K562 (cell line): ENCODE results near the gene MIX23. TPM values are rescaled to one million over a fixed set of nuclear protein-coding genes. Genes with fewer than 3 reads are reported as not detected.

ENCODE experiments used
- ATAC-seq: fragments of 200-7000 bp; cut with Tn5 transposase; 3 replicates; pipeline ENCODE4 v1.9.1; 2020; ENCODE audit warnings: moderate library complexity
- BruUV-seq: library from RNA; stranded (reverse); fragments of 400-500 nt; replicated peaks from 2 replicates; lab custom pipeline; 2021; lab: Mats Ljungman, UMichigan
- CTCF ChIA-PET: fragments of 300-600 bp; formaldehyde crosslinking; extraction: SDS; loops from one replicate; lab custom pipeline; 2021; ENCODE audit warnings: low intra/inter-chr PET ratio; lab: Yijun Ruan, JAX
- POLR2A ChIA-PET: fragments of 300-600, 350-650 bp; sonication (Branson Sonifier 250); formaldehyde crosslinking; extraction: SDS; loops from one replicate; lab custom pipeline; 2021; ENCODE audit warnings: antibody characterized with exemption, inconsistent platforms; lab: Yijun Ruan, JAX
- DNase-seq, 4 experiments: peaks; one replicate each; pipeline versions ENCODE4 v3.0.0 to v3.0.0-alpha.2; 2011 to 2018; ENCODE audit warnings: low spot score in 3 of 4, mixed read lengths in 3 of 4; ENCODE audit errors: extremely low read depth in 1 of 4
- FAIRE-seq: peaks from 2 replicates; lab custom pipeline; 2011; peaks lifted over from hg19 to GRCh38; lab: Jason Lieb, UNC
- H2AFZ ChIP-seq: 2 replicates; pipeline ENCODE4 v1.6.0; 2011; ENCODE audit warnings: low read depth, low read length, control low read depth, inconsistent platforms
- H3K27ac ChIP-seq: fragments of 200-600 bp; 3 replicates; pipeline ENCODE4 v1.8.0; 2011; ENCODE audit warnings: low read depth, mild to moderate bottlenecking, control low read depth, inconsistent platforms, low read length, moderate library complexity, mixed read lengths; ENCODE audit errors: extremely low read depth
- H3K27me3 ChIP-seq, 2 experiments: fragments of 300-600 bp in 1 of 2; 2 replicates in 1 of 2; 3 replicates in 1 of 2; pipeline versions ENCODE4 v1.6.0 to v1.8.0; 2011; ENCODE audit warnings: inconsistent platforms in 2 of 2, low read length in 2 of 2, mild to moderate bottlenecking in 1 of 2, mixed read lengths in 1 of 2, moderate library complexity in 1 of 2; ENCODE audit not compliant: control insufficient read depth in 2 of 2, insufficient read depth in 2 of 2
- H3K36me3 ChIP-seq: fragments of 300-600 bp; 3 replicates; pipeline ENCODE4 v1.8.0; 2011; ENCODE audit warnings: mild to moderate bottlenecking, low read length, inconsistent platforms; ENCODE audit not compliant: control insufficient read depth, insufficient read depth
- H3K4me1 ChIP-seq, 2 experiments: fragments of 200-600 bp in 1 of 2; replicated peaks in 1 of 2; 2 replicates in 1 of 2; 3 replicates in 1 of 2; pipeline versions ENCODE4 v1.5.1 to v1.8.0; 2011; ENCODE audit warnings: inconsistent platforms in 2 of 2, low read length in 2 of 2, mild to moderate bottlenecking in 1 of 2, mixed read lengths in 1 of 2, moderate library complexity in 1 of 2; ENCODE audit not compliant: control insufficient read depth in 2 of 2, insufficient read depth in 2 of 2
- H3K4me2 ChIP-seq: 2 replicates; pipeline ENCODE4 v1.6.1; 2011; ENCODE audit warnings: low read length, control low read depth, inconsistent platforms, mixed read lengths; ENCODE audit not compliant: insufficient read depth
- H3K4me3 ChIP-seq: fragments of 200-600 bp; sonication (generic), shearing (Covaris generic); 2 replicates; pipeline ENCODE4 v1.5.1; 2016; ENCODE audit warnings: control low read depth, inconsistent platforms
- H3K79me2 ChIP-seq: fragments of 200-600 bp; 3 replicates; pipeline ENCODE4 v1.8.0; 2011; ENCODE audit warnings: low read length, inconsistent platforms; ENCODE audit not compliant: control insufficient read depth, insufficient read depth
- H3K9ac ChIP-seq, 2 experiments: 2 replicates each; pipeline versions ENCODE4 v1.6.0 to v1.6.1; 2011; ENCODE audit warnings: low read depth in 2 of 2, low read length in 2 of 2, control low read depth in 1 of 2, inconsistent platforms in 1 of 2, mild to moderate bottlenecking in 1 of 2, mixed read lengths in 1 of 2; ENCODE audit not compliant: insufficient read depth in 1 of 2
- H3K9me1 ChIP-seq: one replicate; pipeline ENCODE4 v1.6.0; 2011; ENCODE audit warnings: inconsistent platforms, mild to moderate bottlenecking, low read length, moderate library complexity; ENCODE audit not compliant: control insufficient read depth, insufficient read depth
- H3K9me3 ChIP-seq: replicated peaks from 2 replicates; pipeline ENCODE4 v1.5.1; 2011; ENCODE audit warnings: low read depth, low read length, inconsistent platforms; ENCODE audit not compliant: control insufficient read depth, insufficient read depth
- H4K20me1 ChIP-seq: replicated peaks from 2 replicates; pipeline ENCODE4 v1.6.1; 2011; ENCODE audit warnings: low read length, inconsistent platforms, mixed read lengths; ENCODE audit not compliant: control insufficient read depth, insufficient read depth
- ASH1L ChIP-seq: fragments of 450-650 bp; IDR thresholded peaks from 2 replicates; pipeline ENCODE4 v1.6.1; 2018; ENCODE audit warnings: borderline replicate concordance, mild to moderate bottlenecking, low read depth; ENCODE audit not compliant: partially characterized antibody
- CEBPB ChIP-seq: fragments of 450-650 bp; IDR thresholded peaks from 2 replicates; pipeline ENCODE4 v1.6.1; 2016; ENCODE audit warnings: missing genetic modification characterization, missing compliant biosample characterization
- CEBPG ChIP-seq, 3 experiments: fragments of 200-800 bp in 1 of 3; sonication (Bioruptor generic) in 1 of 3; sonication (generic) in 1 of 3; formaldehyde crosslinking in 1 of 3; IDR thresholded peaks in 2 of 3; conservative IDR thresholded peaks in 1 of 3; 2 replicates each; pipeline versions ENCODE4 v1.6.1 to v1.8.0; 2016 to 2022; ENCODE audit warnings: missing compliant biosample characterization in 2 of 3, missing genetic modification characterization in 2 of 3, mild to moderate bottlenecking in 1 of 3, missing genetic modification reagents in 1 of 3
- CHD4 ChIP-seq: fragments of 200-600 bp; sonication (generic); IDR thresholded peaks from 3 replicates; pipeline ENCODE4 v1.6.1; 2012; ENCODE audit warnings: low read depth, mild to moderate bottlenecking, mixed read lengths, low read length, inconsistent platforms; ENCODE audit not compliant: insufficient read depth, insufficient replicate concordance, poor library complexity, severe bottlenecking
- DIDO1 ChIP-seq: fragments of 450-650 bp; IDR thresholded peaks from 2 replicates; pipeline ENCODE4 v1.6.1; 2016; ENCODE audit warnings: low read depth, missing biosample characterization, missing genetic modification characterization
- KLF10 ChIP-seq: fragments of 250-450 bp; sonication (Bioruptor Pico); IDR thresholded peaks from 2 replicates; pipeline ENCODE4 v1.6.1; 2021; ENCODE audit warnings: matching md5 sums
- LARP7 ChIP-seq: fragments of 450-650 bp; IDR thresholded peaks from 2 replicates; pipeline ENCODE4 v1.6.1; 2016
- NR2F6 ChIP-seq: fragments of 450-650 bp; formaldehyde crosslinking; IDR thresholded peaks from 2 replicates; pipeline ENCODE4 v1.4.0; 2020; ENCODE audit warnings: mild to moderate bottlenecking
- SMARCB1 ChIP-seq: IDR thresholded peaks from 2 replicates; pipeline ENCODE4 v1.6.1; 2011; ENCODE audit warnings: improper control_type of control experiment, low read depth; ENCODE audit not compliant: insufficient read length
- TBP ChIP-seq: optimal IDR thresholded peaks from 2 replicates; pipeline ENCODE3; 2011; ENCODE audit warnings: low read depth, low read length, improper control_type of control experiment
- TFAM ChIP-seq: fragments of 250-450 bp; sonication (Bioruptor Pico); conservative IDR thresholded peaks from 2 replicates; pipeline ENCODE4 v1.5.0; 2021; ENCODE audit warnings: mild to moderate bottlenecking, moderate library complexity
- ZNF23 ChIP-seq: fragments of 250-450 bp; sonication (Bioruptor Pico); IDR thresholded peaks from 2 replicates; pipeline ENCODE4 v1.4.0; 2020; ENCODE audit warnings: mild to moderate bottlenecking
- ZNF76 ChIP-seq: fragments of 250-450 bp; sonication (Bioruptor Pico); IDR thresholded peaks from 2 replicates; pipeline ENCODE4 v1.4.0; 2020; ENCODE audit warnings: mild to moderate bottlenecking, moderate library complexity, borderline replicate concordance
- WGBS: fragments of 100-300 bp; shearing (Covaris generic); methylation state at CpG from one replicate; pipeline ENCODE4 v1.1.6; 2016; ENCODE audit warnings: low coverage, mixed read lengths; ENCODE audit not compliant: insufficient coverage; ENCODE audit errors: missing lambda C conversion rate; 5-methylcytosine and 5-hydroxymethylcytosine counted together
- in situ Hi-C: fragments of 300-500 bp; cut with MboI; formaldehyde crosslinking; loops from 4 replicates; pipeline ENCODE4 v1.15.0; 2018; ENCODE audit warnings: inconsistent platforms, mixed read lengths
- intact Hi-C: fragments of 100-400 bp; cut with micrococcal nuclease; formaldehyde crosslinking; loops from 2 replicates; pipeline ENCODE4 v1.14.2; 2022
- polyA plus RNA-seq, 8 experiments: library from polyadenylated mRNA; depleted of rRNA in 4 of 8; stranded (reverse) in 5 of 8; unstranded in 3 of 8; fragments of >200 nt; fragmentation: Nextera tagmentation in 2 of 8; fragmentation: Illumina TruSeq in 1 of 8; extraction: Ambion mirVana in 2 of 8; extraction: Trizol in 1 of 8; gene quantifications; 2 replicates each; pipeline versions ENCODE4 v1.2.1 to v1.2.3, GENCODE V29; 2011 to 2014; ENCODE audit warnings: inconsistent platforms in 1 of 8, missing spikeins in 1 of 8
- total RNA-seq, 7 experiments: library from RNA; depleted of rRNA in 6 of 7; stranded (reverse); fragments of >200 nt in 6 of 7; fragmentation: Illumina TruSeq in 2 of 7; extraction: Trizol in 2 of 7; gene quantifications; 2 replicates each; pipeline versions ENCODE4 v1.2.1 to v1.2.3, GENCODE V29; 2011 to 2021; ENCODE audit warnings: low replicate concordance in 1 of 7
- TF ChIP-seq, protein P1 (sequence below): fragments of 450-650 bp; formaldehyde crosslinking; IDR thresholded peaks from 2 replicates; pipeline ENCODE4 v1.4.0; 2022; ENCODE audit warnings: missing genetic modification characterization

Gene MIX23
- total and polyA plus RNA-seq, 9 of the 15 experiments (the other 6 are each of a cell fraction or from before 2014, with no cell fraction given) = 45.5 to 185 (median 106) TPM

- Histone ChIP-seq H3K79me2 (no peaks in the 10 kb centered on the region), H3K36me3 (no peaks in the 10 kb centered on the region), H3K4me3 (no peak overlapping the region), H2AFZ (no peak overlapping the region), H3K4me1 (no peaks in the 10 kb centered on the region; a peak in 1 of 5 replicates), H3K4me2 (no peak overlapping the region), H3K9ac (no peak overlapping the region), H4K20me1 (no peaks in the 10 kb centered on the region), H3K9me1 (no peaks in the 10 kb centered on the region), H3K9me3 (no peaks in the 10 kb centered on the region), H3K27ac (no peak overlapping the region), H3K27me3 (peaks cover 0 to 6% of the 10 kb centered on the region in 2 experiments; a peak in 1 of 5 replicates)
- DNase-seq (peak in 1 of 4 experiments; percentile 2), FAIRE-seq (no peak), ATAC-seq (no peak)
- 6% methylated on average over 4 of the region's 4 CpGs for WGBS
- in situ Hi-C loops (no loop called here), intact Hi-C loops (no loop called here)
- TF ChIP-seq NR2F6 (CRISPR knock-in tag) (no peak), ZNF23 (CRISPR knock-in tag) (no peak)
- ChIA-PET CTCF (no interaction called here), POLR2A (interaction anchor here (1.5 kb wide), 1 partner anchor 10 kb away, joined by 3 read pairs; no protein-coding TSS in a partner anchor)
- no TSS peak for BruUV-seq
Measured at GRCh38 chr3:122315619-122316018, 67.4 kb downstream of the MIX23 start.

DNA sequence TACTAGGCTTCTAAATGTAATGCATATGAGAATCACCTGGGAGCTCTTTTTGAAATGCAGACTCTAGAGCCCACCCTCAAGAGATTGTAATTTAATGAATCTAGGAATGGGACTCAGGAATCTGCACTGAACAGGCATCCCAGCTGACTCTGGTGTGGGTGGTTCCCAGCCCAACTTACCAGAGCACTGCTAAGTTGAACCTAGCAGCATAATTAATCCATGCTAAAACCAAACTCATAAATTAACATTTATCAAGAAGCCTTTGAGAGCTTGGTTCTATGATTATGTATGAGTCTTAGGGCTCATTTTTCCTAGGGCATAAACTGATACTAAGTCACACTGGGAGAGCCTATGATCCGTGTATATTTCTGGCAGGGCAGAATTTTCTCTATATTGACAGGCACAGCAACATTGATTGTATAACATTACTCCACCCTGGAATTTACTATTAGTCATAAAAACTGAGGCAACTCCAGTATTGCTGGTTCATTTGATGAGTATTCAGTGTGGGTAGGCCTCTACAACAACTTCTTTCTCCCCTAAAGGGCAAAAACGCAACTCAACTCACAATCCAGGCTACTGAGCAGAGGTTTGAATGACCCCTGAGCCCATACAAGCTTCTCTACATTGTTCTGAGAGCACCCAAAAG, 68.7 kb downstream of the MIX23 start:
- no peak overlapping the region for H2AFZ ChIP-seq
- FAIRE-seq = no peak

More for the DNA sequence above, 68.7 kb downstream of the MIX23 start:
- H4K20me1 ChIP-seq = no peaks in the 10 kb centered on the region
- no peaks in the 10 kb centered on the region for H3K9me3 ChIP-seq
- no peaks in the 10 kb centered on the region for H3K79me2 ChIP-seq
- no TSS peak for BruUV-seq
- ChIA-PET POLR2A (interaction anchor here (0.5 to 1.5 kb wide), 2 partner anchors 8 to 9 kb away, joined by 3 read pairs; no protein-coding TSS in a partner anchor), CTCF (no interaction called here)
- 0% methylated on average over 2 of the region's 2 CpGs for WGBS
- intact Hi-C loops = no loop called here
- no peaks in the 10 kb centered on the region for H3K36me3 ChIP-seq
- no peak overlapping the region for H3K4me3 ChIP-seq
- TF ChIP-seq CHD4 (no peak), CEBPB (tag) (no peak), CEBPG (CRISPR knock-in tag; IDR thresholded peaks at IDR 0.05) (no peak), CEBPG (tag; conservative IDR thresholded peaks at IDR 0.05 in 1 of 2, IDR thresholded peaks at IDR 0.05 in 1 of 2) (no peak), DIDO1 (tag) (no peak), SMARCB1 (no peak), KLF10 (CRISPR knock-in tag) (no peak), ZNF76 (no peak), TBP (no peak), ASH1L (no peak), LARP7 (no peak), TFAM (CRISPR knock-in tag) (no peak)
- TF ChIP-seq, protein P1, sequence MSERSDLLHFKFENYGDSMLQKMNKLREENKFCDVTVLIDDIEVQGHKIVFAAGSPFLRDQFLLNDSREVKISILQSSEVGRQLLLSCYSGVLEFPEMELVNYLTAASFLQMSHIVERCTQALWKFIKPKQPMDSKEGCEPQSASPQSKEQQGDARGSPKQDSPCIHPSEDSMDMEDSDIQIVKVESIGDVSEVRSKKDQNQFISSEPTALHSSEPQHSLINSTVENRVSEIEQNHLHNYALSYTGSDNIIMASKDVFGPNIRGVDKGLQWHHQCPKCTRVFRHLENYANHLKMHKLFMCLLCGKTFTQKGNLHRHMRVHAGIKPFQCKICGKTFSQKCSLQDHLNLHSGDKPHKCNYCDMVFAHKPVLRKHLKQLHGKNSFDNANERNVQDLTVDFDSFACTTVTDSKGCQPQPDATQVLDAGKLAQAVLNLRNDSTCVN (CRISPR knock-in tag) = no peak
- in situ Hi-C loops = no loop called here
- DNase-seq (no peak), ATAC-seq (no peak)
- no peaks in the 10 kb centered on the region for H3K9me1 ChIP-seq
- H3K4me2 ChIP-seq = no peak overlapping the region
- no peak overlapping the region for H3K9ac ChIP-seq
- H3K27me3 ChIP-seq = peaks cover 0 to 6% of the 10 kb centered on the region in 2 experiments; a peak in 1 of 5 replicates
- no peaks in the 10 kb centered on the region; a peak in 1 of 5 replicates for H3K4me1 ChIP-seq
- H3K27ac ChIP-seq = no peak overlapping the region
